AG08396 (cell line): ENCODE results near the gene PDXP.
A peak's percentile ranks its signal among the peaks of the same experiment; 100 is the strongest.

ENCODE experiments used
- DNase-seq: peaks from one replicate; pipeline ENCODE4 v3.0.0; 2012; ENCODE audit warnings: low spot score, mixed read lengths

PDXP gene

DNA sequence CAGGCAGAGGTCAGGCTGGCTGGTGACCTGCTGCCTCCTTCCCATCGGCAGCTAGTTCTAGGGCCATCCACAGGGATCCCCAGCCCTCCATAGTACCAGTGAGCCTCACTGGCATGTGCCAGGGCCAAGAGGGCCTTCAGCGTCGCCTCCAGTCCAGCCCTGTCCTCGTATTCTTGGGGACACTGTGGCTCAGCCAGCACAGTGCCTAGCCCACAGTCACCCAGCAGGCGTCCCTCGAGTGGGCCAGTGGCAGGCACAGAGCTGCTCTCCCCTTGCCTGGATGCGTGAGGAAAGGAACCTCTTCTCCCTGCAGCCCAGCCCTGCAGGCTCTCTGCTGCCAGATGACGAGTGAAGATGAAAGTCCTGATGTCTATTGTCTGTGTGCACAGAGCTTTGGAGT lies 29.7 kb upstream of the PDXP start:
- DNase-seq = no peak

DNA sequence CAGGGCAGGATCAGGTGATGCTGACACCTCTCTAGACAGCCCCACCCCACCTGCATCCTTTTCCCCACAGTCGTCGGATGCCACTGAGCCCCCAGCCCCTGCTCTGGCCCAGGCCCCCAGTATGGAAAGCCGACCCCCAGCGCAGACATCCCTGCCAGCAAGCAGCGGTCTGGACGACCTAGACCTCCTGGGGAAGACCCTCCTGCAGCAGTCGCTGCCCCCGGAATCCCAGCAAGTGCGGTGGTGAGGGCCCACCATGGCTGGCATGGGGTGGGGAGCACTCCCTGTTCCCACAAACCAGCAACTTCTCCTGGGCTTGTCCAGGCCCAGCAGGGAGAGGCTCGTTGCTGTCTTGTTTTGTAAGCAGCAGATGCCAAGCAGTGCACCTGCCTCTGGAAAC lies 28.6 kb upstream of the PDXP start:
- DNase-seq = no peak

DNA sequence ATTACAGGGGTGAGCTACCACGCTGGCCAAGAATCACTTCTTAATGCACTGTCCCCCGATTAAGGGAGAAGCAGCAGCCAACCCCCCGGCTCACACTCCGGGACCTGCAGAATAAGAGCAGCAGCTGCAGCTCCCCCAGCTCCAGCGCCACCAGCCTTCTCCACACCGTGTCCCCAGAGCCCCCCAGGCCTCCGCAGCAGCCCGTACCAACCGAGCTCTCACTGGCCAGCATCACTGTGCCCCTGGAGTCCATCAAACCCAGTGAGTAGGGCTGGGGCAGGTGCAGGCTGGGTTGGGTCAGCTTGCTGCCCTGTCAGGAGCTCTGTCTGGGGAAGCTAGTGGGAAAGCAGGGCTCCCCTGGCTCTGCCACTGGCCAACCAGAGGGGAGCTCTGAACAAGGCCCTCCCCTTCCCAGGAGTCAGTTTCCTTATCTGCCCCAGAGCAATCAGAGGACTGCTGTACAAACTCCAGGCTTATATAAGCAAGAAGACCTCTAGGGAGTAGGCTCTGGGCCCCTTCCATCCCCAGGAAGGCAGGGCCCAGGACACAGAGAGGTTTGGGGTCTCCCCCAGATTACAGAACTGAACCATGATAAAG lies 27.6 kb upstream of the PDXP start:
- no peak for DNase-seq

DNA sequence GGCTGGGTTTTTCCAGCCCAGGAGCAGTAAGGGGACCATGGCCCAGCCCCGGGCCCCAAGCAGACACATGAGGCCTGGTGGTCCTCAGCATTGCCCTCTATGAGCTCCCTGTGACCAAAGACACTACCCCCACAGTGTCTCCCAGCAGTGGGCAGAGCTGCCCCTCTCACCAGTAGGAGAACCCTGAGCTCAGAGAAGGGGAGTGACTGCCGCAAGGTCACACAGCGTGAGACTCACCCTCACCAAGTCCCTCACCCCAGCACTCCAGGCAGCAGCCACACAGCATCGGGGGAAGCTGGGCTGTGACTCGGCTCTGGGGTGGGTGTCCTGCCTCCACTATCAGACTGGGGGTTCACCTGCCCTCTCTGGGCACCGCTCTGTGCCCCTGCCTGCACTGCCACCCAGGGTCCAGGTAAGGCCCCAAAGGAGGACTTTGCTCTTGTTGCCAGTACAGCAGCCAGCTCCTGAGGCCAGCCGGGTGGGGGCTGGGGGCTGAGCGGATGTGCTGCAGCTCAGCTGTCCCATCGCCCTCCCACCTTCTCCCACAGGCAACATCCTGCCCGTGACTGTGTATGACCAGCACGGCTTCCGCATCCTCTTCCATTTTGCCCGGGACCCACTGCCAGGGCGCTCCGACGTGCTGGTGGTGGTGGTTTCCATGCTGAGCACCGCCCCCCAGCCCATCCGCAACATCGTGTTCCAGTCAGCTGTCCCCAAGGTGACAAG lies 26.9 kb upstream of the PDXP start:
- DNase-seq = no peak

DNA sequence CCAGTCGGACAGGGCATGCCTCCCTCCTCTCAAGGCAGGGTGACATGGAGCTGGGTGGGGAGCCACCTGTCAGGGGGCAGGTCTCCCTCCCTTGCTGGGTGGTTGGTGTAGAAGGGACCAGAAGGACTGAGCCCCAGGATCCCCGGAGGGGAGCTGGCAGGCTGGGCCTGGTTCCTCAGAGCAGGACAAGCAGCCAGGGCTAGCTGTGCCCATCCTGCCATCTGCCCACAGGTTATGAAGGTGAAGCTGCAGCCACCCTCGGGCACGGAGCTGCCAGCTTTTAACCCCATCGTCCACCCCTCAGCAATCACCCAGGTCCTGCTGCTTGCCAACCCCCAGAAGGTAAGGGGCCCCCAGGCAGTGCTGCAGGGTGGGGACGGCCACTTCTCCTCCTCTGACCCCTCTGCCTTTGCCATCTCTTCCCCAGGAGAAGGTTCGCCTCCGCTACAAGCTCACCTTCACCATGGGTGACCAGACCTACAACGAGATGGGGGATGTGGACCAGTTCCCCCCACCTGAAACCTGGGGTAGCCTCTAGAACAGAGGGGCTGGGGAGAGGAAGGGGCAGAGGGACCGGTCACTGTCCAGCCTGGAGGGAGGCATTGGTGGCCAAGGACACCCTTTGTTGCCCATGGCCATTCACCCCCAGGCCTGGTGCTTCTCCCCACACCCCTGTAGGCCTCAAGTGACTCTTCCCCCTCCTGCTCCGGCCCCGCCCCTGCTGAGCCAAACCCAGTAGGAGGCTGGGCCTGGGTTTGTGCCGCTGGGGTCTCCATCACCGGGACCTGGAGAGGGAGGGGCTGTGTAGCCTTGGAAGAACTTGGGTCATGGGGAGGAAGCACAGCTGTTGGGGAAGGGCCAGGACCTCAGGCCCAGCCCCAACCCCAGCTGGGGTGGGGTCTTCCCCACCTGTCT lies 26.1 kb upstream of the PDXP start:
- DNase-seq = no peak

DNA sequence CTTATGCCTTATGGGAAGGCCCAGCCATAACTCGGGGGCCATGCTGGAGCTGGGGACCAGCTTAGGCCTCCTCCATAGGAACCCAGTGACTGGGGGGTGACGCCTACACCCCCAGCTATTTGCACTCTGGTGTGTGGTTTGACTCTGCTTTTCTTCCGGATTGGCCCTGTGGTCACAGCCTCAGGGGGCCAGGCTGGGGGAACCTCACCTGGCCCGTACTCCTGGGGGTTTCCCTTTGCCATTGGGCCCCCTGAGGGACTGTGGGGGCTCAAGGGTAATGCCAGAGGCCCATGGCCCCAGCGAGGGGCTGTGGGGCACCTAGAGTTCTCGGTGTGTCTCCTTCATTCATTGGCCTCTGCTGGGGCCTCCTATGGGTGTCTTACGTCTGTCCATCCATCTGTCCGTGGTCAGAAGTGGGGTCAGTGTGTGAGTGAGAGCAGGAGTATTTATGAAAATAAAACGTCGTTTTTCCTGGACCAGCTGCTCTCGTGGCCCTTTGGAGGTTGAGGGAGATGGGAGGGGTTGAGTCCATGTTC lies 25.4 kb upstream of the PDXP start:
- DNase-seq = no peak

DNA sequence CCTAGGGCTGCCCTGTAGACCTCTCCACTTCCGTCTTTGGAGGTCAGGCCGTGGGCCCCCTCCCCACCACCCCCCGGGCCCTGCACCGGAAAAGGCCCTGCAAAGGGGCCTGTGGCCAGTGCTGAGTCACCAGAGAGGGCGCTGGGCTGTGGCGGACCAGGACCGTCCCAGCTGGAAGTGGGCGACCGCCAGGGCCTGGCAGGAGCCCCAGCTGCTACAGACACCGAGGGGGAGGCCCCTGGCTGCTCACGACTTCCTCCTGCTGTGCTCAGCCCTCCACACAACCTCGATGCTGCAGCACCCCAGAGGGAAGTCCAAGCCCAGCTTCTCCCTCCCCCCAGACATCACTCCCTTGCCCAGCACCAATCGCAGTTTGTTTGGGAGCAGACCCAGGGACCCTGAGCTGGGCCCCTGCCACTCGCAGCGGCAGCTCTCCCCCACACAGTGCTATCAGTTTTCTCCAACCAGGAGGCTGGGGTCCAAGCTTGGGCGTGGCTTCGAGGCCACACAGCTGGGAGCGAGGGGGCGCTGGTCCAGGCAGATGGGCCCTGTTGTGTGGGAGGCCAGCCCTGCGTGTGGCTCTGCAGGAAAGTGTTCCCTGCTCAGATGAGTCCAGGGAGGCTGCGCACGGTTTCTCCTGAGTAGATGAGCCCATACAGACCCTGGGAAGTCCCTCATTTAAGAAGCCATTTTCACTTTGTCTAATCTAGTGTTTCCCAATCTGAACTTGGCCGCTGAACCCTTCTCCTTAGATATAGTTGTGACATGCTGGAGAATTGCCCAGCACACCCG lies 24.7 kb upstream of the PDXP start:
- DNase-seq = peak; percentile 89

DNA sequence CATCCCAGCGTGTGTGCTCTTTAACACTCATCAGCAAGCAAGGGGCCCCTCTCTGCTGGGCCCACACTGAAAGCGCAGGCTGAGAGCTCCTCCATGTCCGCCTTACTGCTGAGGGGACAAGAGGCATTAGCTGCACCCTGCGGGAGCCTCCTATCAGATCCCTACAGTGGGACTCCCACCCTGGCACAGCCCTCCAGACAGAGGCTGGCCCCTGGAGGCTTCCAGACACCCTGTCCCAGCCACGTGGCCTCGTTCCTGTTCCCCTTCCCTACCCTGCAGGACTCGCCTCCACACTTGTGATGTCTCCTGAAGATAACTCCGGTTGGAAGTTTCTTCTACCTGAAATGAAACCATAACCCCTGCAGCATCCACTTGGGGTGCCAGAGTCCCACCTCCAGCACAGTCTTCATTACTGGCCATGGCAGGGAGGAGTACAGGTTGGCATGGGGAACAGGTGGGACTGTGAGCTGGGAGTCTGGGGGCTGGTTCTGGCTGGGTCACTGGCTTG lies 24.1 kb upstream of the PDXP start:
- DNase-seq = no peak

DNA sequence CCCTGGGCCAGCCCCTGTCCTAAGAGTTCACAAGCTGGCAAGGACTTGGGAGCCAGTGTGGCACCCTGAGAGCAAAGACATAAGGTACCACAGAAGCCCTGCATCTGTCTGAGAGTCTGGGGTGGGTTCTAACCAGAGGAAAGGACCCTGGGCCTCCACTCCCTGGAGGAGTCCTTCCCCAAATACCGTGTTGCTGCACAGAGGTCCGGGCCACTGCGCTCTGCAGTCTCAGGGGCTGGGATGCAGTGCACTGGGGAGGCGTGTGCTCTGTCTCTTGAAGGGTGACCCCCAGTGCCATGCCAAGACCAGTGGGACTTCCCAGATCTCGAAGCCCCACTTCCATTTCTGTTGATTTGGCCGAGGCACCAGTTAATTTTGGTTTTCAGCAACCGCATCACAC lies 23.4 kb upstream of the PDXP start:
- DNase-seq = no peak

DNA sequence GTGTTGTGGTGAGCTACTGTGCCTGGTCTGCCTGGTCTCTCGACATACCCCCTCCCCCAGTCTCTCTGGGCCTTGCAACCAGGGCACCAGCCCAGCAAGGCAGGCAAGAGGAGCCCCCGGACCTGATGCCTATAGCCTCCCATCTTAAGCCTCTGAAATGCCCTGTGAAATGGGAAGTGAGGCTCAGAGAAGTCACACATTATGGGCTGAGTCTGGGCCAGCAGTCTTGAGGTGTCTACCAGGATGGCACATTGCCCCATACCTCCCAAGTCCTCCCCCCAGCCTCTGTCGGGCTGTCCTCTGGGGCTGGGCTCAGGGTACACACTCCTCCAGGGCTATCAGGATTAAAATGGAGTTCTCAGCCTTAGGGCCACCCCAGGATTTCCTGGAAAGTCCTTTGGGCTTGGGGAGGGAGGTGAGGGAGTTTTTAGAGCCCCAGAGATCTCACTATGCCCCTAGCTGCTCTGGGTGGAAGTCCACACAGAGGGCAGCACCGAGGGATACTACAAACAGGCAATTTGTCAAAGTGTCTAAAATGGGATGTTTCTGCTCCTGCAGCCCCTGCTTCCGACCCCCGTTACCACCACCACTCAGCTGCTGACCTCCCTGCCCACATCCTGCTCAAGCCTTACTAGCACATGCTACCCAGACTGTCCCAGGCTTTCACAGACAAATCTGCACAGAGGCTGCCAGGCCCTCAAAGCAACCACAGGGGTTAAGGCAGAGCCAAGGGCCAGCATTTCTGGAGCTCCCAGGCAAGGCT lies 22.2 kb upstream of the PDXP start:
- peak; percentile 59 for DNase-seq

DNA sequence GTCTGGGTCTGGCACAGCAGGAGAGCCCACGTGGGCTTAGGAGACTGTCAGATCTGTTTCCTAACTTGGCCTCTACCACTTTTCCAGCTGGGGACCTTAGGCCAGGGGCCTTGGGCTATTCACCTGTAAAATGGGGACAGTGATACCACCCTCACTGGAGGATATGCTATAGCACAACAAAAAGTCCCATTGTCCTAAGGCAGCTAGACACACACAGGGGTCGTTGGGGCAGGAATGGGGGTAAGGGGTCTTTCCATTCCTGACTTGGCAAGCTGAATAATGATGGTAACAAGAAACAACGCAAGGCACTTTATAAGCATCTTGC lies 21.6 kb upstream of the PDXP start:
- DNase-seq = no peak

DNA sequence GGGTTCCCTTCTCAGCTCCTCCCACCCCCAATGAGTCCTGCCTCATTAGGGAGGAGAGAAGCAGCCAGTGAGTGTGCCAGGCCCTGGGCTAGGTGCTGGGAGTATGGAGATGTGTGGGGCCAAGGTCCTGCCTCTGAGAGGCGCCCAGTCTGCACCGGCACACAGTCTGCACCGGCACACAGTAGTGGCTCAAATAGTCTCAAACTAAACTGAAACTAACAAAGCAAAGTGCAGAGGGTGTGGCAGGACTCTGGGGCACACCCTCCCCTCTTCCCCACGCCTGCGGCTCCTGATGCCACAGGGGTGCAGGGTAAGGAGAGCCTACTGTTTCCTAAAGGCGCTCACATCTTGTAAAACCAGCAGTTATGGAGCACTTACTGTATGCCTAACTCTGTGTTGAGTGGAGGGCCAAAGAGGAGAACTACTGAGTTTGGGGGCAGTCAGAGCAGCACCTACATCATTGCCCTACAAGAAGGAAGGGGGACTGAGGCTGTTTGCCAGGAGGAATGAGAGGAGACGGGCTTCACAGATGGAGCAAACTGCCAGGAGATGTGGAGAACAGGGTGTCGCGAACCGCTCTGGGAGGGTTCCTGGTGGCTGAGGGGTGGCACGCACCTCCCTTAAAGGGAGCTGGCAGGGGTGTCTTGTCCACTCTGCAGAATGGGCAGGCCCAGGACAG lies 20.0 kb upstream of the PDXP start:
- no peak for DNase-seq

DNA sequence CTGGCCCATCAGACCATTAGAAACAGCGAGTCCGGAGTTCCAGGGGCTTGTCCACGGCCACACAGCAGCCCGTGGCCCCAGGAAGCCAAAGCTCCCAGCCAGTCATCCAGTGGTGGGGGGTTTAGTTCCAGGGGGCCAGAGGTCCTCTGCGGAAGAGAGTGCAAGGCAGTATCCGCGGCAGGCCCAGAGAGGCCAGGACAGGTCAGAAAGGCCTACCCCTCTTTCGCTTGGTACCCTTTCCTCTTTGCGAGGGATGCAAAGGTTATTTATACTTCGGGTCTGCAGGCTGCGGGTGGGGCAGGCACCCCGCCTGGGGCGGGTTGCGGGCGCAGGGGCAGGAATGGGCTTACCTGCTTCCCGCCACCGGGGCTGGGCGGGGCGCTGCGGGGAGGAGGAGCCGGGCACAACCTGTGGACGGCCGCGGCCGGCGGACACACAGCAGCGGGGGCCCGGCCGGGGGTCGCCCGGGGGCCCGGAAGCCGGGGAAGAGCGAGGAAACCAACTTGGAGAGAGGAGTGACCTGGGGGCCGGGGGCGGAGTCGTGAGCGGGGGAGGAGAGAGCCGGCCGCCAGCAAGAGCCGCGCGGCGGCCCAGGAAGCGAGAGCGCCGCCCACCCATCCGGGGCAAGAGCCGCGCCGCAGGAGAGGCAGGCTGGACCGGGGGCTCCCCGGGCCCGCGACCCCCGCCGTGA lies 19.3 kb upstream of the PDXP start, which contains the start of gene SH3BP1:
Gene SH3BP1 (plus strand): TSS at position 600 of the 691 bp plus-strand sequence. CDS start 119 bp downstream, outside the sequence.
- DNase-seq = peak; percentile 81

DNA sequence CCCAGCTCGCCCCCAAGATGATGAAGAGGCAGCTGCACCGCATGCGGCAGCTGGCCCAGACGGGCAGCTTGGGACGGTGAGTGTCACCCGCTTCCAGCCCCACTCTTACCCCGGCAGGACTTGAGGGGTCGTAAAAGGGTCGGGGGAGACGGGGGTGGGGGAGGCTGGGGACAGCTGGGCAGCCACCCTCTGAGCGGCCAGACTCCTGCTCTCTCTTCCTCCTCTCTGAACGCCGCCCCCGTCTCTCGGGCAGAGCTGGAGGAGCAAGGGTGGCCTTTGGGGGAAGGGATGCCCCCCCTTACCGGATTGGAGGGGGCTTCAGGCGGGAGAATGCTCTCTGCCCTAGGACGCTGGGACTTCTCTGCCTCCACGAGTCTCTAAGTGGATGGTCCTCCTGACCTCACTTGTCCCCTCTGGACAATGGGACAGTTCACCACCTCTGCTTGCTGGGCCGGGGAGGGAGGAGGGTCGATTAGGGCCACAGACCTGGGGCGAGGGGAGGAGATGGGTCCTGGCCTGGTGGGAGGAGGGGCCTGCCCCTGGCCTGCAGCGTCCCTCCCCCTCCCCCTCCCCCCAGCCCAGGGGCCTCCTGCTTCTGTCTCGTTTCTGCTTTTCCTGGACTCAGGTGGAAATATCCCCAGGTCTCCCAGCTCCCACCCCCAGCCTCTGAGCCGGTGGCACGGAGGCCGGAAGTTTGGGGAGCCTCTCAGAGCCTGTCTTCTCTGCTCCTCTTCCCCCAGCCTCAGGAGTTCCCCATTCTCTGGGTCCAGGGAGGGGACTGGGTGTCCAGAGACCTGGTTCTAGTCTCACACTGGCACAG lies 18.5 kb upstream of the PDXP start:
- DNase-seq = no peak

DNA sequence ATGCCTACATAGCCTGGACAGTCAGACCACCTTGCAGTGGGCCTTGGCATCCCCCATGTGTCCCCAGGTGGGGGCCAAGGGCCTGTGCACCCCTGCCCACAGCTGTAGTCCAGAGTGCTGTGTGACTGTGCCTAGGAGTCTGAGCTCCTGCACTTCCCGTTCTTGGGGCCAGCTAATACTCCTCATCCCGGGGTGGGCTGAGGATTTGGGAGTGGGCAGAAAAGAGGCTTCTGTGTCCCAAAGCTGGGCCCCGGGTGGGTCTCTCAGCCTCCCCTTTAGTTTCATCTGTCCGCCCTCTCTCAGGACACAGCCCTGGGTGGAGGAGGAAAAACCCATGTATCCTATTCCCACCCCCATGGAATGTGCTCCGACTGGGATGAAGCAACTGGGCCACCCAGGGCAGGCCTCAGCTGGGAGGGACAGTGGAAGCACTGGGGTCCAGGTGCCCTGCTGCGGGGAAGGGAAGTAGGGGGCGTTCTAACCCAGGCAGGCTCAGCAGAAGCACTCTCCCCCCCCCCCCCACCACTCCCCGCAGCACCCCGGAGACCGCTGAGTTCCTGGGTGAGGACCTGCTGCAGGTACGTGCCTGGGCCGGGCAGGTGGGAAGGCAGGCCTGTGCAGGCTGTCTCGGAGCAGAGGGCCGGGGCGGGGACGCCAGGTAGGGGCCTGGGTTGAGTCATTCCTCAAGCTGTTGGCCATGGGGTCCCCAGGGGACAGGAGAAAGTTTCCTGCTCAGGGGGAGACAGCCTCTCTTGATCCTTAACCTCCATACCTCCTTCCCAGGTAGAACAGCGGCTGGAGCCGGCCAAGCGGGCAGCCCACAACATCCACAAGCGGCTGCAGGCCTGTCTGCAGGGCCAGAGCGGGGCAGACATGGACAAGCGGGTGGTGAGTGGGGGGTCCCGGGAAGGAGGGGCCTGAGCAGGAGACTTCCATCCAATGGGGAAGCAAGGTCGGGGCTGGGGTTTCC lies 17.6 kb upstream of the PDXP start:
- DNase-seq = no peak

DNA sequence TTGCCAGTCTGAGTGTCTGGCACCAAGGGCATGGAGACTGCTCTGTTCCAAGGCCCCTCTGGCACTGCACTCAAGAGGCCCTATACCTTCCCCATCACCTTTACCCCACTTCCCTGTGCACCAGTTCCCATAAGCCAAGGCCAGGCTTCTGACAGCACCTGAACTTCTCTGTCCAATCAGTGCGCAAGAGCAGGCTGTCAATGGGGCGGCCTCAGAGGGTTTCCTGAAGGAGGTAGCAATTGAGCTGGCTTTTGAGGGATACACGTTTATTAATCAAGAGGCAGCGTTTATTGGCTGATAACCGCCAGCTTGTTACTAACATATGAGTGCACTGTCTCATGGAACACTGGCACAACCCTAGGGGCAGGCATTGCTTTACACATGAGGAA lies 17.0 kb upstream of the PDXP start:
- DNase-seq = no peak

DNA sequence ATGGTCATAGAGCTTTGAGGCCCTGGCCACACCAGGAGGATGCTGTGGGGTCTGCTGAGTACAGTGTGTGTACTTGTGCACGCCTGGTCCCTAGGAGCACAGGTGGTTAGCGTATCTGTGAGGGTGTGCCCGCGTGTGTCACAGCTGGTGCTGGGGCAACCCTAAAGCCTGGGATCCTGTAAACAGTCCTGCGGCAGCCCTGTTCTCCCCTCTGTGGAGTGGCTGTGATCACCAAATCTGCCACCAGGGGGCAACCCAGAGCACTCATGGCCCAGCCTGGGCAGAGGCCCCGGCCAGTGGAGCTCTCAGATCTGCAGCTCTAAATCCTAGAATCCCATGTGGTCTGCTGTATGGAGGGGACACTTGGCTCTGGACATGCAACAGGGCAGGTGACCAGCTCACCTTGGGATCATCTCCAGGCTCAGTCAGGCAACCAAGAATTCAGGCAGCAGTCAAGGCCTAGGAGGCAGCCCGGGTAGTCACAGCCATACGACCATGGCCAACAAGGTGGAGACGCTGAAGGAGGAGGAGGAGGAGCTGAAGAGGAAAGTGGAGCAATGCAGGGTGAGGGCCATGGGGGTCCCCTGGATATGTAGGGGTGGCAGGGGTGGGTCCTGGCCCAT lies 15.2 kb upstream of the PDXP start:
- DNase-seq = peak; percentile 91
